Gastrocnemius medialis (tissue), 4 donors: ENCODE data around the gene SLC35F1.

Source experiments
- CTCF ChIP-seq, 5 experiments: fragments of 450-650 bp in 3 of 5; fragments of 200-600 bp in 2 of 5; sonication (generic) in 2 of 5; IDR thresholded peaks in 4 of 5; conservative IDR thresholded peaks in 1 of 5; 1 replicate in 4 of 5; 2 replicates in 1 of 5; pipeline ENCODE4 v1.5.1; 2016 to 2019; ENCODE audit warnings: antibody characterized with exemption in 5 of 5, mild to moderate bottlenecking in 3 of 5, moderate library complexity in 3 of 5
- POLR2A ChIP-seq, 2 donors: fragments of 450-650 bp; IDR thresholded peaks; one replicate each; pipeline ENCODE4 v1.6.1; 2017; ENCODE audit warnings: antibody characterized with exemption in 2 of 2, mild to moderate bottlenecking in 2 of 2, moderate library complexity in 2 of 2

- TF ChIP-seq CTCF (IDR thresholded peaks at IDR 0.05 in 4 of 5, conservative IDR thresholded peaks at IDR 0.05 in 1 of 5) (no peak), POLR2A (IDR thresholded peaks at IDR 0.05) (no peak)
Measured at GRCh38 chr6:117958536-117958935, 51.5 kb downstream of the SLC35F1 start.
